Stimulated activated CD8-positive, alpha-beta memory T cell treated with anti-CD3 and anti-CD28 coated beads, Interleukin-4, amount 100 ng/mL, for 48 hours (primary cell): ENCODE results near the gene RAB1A.
"Not testable (repeated sequence)": the region's sequence is repeated elsewhere in the genome, so short reads cannot be mapped to it uniquely, and the experiment has no call there.

Source experiments
- DNase-seq: peaks from one replicate; pipeline ENCODE4 v3.0.0-alpha.2; 2020

Gene RAB1A

DNA sequence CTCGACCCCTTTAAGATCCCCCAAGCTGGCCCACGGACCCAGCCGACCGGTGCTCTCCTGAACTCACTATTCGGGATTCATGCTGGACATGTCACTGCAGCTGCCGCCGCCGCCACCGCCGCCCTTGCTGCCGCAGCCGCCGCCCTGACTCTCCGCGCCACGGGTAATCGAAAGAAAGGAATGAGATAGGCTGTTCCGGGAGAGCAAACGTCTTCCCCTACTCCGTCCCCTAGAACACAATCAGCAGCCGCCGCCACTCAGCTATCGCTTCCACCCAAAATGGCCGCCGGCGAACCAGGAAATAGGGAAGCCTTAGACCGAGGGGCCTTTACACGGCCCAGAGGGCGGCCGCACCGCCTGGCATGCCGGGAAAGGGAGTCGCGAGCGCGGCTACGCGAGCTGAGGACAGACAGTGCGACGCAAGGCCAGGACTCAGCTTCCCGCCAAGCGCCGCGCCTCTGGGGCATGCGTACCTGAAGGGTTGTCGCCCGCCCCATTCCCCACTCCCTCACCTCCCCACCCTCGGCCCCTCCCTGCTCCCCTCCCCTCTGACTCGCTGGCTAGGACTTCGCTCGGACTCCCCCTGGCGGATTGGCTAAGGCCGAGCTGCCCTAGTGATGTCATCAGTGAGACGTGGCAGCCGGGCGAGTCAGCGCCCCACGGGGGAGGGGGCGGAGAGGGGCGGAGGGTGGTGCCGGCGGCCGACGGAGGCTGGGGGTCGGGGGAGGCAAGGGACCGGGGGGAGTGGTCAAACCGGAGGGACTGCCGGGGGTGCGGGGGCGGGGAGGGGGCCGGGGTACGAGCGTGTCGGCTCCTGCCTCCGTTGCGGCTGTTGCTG, at the start of gene RAB1A:
Gene RAB1A, minus strand, starts transcription at position 281 of the 838 bp plus-strand sequence. Its CDS starts 191 bp downstream, at position 90.
- DNase-seq, result peak; percentile 98

GRCh38 chr2:65177751-65178442, 48.0 kb upstream of the RAB1A start:
- DNase-seq, result no peak

DNA sequence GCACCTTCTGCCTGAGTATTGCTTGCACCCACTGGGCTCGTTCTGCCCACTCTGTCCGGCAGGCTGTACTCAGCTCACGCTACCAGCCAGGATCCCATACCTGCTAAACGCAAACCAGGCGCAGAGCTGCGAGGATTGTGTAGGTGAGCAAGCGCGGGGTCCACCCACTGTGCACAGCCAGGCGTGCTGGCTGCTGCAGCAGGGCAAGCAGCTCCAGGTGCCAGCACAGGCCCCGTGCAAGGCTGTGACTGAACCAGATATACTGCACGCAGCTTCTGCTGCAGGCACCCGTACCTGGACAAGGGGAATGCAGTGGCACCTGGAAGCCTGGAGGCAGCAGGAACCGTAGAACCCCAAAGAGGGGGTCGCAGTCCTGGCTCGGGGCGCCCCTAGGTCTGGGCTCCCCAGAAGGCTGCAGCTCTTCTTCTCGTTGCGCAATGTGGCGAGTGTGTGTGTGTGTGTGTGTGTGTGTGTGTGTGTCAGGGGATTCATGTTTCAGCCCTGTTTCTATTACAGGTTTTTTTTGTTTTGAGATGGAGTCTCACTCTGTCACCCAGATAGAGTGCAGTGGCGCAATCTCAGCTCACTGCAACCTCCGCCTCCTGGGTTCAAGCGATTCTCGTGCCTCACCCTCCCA, 46.1 kb upstream of the RAB1A start:
- no peak for DNase-seq

- DNase-seq, result not testable (repeated sequence)
Observed at GRCh38 chr2:65174031-65174430, 44.1 kb upstream of the RAB1A start.

DNA sequence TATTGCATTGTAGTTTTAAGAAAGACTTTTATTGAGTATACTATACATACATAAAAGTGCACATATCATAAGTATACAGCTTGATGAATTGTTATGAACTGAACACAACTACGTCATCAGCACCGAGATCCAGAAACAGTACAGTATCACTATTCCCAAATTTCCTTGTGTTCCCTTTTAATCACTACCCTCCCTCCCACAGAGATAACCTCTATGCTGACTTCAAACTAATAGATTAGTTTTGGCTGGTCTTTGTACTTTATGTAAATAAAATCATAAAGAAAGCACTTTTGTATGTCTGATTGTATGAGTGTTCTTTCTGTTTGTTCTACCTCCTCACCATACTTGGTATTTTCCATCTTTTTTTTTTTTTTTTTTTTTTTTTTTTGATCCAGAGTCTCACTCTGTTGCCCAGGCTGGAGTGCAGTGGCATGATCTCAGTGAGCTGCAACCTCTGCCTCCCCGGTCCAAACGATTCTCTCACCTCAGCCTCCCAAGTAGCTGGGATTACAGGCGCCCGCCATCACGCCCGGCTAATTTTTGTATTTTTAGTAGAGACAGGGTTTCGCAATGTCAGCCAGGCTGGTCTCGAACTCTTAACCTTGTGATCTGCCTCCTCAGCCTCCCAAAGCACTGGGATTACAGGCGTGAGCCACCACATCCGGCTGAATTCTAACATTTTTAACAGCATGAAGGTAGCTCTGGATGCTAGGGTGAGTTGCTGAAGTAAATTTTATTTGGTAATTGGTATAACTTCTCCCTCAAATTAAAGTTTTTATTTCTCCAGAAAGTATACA, 43.3 kb upstream of the RAB1A start:
- DNase-seq, result no peak

DNA sequence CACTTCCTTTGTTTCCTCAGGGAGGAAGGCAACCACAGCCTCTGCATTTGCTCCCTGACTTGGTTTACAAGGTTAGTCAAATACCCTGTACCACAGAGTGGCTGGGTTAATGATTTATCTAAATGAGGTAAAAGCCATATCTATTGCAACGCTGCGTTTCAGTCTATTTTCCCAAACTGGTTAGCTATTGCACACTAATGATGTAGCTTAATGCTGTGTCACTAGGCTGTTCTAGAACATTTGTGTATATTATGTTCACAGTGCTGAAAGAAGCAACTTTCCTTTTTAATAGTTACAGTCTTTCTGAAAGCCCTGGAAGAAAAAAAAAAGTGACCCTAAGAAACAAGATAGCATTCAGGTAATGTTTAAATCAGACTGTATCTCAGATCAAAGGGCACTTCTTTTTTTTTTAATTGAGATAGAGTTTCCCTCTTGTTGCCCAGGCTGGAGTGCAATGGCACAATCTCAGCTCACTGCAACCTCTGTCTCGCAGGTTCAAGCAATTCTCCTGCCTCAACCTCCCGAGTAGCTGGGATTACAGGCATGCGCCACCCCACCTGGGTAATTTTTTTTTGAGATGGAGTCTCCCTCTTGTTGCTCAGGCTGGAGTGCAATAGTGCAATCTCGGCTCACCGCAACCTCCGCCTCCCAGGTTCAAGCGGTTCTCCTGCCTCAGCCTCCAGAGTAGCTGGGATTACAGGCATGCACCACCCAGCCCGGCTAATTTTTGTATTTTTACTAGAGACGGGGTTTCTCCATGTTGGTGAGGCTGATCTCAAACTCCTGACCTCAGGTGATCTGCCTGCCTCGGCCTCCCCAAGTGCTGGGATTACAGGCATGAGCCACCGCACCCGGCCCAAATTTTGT, 40.9 kb upstream of the RAB1A start:
- not testable (repeated sequence) for DNase-seq

DNA sequence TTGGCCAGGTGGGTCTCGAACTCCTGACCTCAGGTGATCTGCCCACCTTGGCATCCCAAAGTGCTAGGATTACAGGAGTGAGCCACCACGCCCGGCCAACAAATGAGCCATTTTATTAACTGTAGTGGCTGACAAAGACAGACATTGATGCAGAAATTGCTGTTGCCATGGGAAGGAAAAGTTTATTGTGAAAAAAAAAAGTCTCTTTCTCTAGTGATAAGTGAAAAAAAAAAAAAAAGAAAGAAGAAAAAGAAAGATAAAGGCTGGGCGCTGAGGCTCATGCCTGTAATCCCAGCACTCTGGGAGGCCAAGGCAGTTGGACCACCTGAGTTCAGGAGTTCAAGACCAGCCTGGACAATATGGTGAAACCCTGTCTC, 39.8 kb upstream of the RAB1A start:
- DNase-seq, result no peak

DNA sequence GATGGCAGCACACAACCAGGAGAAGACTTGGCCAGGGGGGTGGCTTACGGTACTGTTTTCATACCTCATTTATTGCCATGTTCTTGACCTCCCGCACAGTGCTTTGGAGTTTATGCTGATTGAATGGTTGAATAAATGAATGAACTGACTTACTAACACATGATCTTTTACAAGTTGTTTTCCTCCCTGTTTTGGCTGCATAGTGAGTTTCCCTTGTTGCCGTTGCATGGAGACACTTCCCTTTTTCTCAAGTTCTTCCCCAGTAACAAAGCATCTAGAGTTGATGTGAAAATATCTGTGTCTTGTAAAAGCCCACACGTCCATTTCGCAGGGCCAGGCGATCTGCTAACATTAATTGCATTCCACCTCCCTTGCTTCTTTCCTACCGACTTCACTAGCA, 35.7 kb upstream of the RAB1A start:
- DNase-seq, result no peak

DNA sequence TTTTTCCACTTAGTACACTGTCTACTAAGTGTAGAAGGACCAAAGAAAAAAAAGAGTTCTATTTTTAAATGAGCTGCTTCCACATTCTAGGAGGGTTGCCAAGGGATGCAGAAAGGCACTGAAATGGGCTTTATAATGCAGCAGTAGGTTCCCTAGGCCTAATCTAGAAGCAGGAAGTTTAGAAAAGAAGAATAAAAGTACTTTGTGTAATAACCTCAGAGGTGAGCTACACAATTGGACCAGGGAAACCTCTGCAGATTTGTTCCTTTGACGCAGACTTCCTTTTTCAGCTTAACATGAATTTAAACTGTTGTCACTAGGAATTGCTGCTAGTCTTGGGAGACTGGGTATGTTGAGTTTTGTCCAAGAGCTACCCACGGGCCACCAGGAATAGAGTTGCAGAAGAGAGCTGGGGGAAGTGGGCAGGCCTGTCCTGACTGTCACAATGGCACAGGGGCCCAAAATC, 34.6 kb upstream of the RAB1A start:
- no peak for DNase-seq

DNA sequence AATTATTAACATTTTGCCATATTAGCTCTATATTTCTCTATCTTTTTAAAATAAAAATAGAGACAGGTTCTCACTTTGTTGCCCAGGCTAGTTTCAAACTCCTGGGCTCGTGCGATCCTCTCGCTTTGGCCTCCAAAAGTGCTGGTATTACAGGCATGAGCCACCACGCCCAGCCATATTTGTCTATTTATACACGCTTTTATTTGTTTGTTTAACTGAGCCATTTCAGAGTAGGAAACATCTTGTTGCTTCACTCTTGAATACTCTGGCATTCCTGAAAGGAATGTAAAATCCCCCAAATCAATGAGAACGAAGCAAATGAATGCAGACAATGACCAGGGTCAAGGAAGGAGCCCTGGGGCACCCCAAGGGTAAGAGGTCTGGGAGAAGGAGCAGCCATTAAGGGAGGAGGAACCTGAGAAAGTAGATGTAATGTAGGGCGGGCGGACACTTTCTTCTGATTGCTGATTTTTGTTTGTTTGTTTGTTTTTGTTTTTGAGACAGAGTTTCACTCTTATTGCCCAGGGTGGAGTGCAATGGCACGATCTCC, 31.7 kb upstream of the RAB1A start:
- no peak for DNase-seq

GRCh38 chr2:65159906-65160305, 30.0 kb upstream of the RAB1A start:
- DNase-seq, result no peak

DNA sequence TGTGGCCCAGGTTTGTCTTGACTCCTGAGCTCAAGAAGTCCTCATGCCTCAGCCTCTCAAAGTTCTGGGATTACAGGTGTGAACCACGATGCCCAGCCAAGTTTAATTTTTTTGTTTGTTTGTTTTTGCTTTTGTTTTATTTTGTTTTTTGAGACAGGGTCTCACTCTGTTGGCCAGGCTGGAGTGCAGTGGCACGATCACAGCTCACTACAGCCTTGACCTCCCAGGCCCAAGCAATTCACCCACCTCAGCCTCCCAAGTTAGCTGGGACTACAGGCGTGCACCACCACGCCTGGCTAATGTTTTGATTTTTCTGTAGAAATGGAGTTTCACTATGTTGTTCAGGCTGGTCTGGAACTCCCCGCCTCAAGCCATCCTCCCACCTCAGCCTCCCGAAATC, 29.4 kb upstream of the RAB1A start:
- DNase-seq, result no peak

GRCh38 chr2:65158557-65158956, 28.7 kb upstream of the RAB1A start:
- no peak for DNase-seq

- not testable (repeated sequence) for DNase-seq
Observed at GRCh38 chr2:65157856-65158255, 27.9 kb upstream of the RAB1A start.

DNA sequence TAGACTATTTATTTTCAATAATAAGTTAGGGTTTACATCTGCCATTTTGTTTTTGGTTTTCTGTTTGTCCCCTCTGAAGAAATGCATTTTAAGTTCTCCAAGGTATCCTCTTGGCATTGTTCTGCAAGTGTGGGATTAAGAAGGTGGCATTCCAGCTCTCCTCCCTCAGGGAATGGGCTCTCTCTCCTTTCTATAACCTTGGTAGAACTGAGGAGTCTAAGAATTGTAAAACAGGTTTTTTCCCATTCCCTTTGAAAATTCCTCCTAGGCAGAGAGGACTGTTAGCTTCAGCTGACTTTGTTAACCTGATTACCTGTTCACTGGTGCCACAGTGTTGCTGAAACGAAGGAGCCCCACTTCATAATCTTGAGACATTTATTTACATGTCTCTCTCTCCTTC, 26.1 kb upstream of the RAB1A start:
- DNase-seq, result no peak

- no peak for DNase-seq
Observed at GRCh38 chr2:65153515-65153914, 23.6 kb upstream of the RAB1A start.

DNA sequence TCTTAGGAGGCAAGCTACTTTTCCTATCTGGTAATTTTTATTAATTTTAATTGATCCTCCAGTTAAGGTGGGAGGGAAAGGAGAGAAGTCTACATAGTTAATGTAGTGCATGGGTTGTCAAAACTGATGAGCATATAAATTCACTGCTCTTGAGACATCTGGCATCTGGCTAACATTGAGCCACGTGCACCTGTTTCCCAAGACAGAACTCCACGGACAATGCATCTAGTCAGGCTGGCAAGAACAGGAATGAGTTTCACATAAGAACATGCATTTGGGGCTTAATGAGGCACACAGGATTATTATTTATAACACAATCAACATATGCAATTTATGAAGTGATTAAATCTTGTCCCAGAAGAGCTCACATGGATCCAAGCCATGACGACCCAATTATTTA, 16.2 kb upstream of the RAB1A start:
- no peak for DNase-seq

DNA sequence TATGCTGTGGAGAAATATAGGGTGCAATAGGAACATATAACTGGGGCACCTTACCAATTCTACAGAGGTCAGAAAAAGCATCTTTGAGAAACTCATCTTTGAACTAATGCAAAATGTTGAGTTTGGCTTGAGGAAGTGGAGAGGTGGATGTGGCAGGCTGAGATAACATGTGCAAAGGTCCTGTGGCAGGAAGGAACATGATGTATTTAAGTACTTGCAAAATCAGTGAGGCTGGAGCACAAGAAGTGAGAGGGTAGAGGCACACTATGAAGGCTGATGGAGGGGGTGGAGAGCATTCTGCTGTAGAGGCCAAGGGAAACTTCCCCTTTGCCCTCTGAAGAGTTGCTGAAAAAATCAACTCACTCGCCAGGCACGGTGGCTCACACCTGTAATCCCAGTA, 14.7 kb upstream of the RAB1A start:
- no peak for DNase-seq

DNA sequence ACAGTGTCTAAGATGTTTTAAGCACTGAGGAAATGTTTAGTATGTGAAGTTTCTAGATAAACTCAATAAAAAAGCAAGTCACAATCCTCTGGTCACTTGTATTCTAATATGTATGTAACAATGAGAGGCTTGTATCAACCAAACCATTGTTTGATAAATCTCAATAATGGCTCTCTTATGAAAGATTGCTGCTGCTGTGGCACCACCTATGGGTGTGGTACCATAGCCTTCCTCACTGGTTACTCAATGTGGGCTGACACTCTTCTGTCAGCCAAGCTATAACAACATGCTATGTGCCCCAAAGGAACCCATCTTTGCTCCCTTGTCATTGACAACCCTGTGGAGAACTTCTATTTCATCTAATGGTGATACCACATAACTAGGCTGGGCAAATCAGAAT, 12.6 kb upstream of the RAB1A start:
- no peak for DNase-seq

DNA sequence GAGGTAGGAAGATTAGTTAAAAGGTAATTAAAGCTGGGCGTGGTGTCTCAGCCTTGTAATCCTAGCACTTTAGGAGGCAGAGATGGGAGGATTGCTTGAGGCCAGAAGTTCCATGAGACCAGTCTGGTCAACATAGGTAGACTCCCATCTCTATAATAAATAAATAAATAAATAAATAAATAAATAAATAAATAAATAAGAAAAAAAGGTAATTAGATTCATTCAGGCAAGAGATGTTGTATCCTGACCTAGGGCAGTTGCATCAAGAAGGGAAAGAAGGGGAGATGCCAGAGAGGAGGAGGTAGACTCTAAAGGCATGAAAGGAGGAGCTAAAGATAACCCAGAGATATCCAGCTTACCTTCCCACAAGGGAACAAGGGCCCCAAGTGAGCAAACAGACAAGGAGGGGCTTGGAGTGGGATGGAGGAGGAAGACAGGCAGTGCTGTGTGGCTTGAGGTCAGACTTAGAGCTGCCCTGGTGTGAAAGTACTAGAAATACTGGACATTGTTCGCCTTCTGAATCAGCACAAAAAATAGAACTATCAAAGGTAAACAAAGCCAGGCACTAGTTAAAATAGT, 7.4 kb upstream of the RAB1A start:
- DNase-seq, result no peak

- DNase-seq, result no peak
Observed at GRCh38 chr2:65136253-65136652, 6.3 kb upstream of the RAB1A start.
